Liver (tissue), 9 donors: ENCODE results near the gene PCGF6. TPM values are rescaled to one million over a fixed set of nuclear protein-coding genes. Genes with fewer than 3 reads are reported as not detected.

Experiments used
- DNase-seq: peaks from one replicate; pipeline ENCODE4 v3.0.0-alpha.2; 2017; ENCODE audit warnings: low spot score
- H3K27ac ChIP-seq, 2 donors: one replicate each; pipeline ENCODE4 v1.7.0; 2013; ENCODE audit warnings: inconsistent platforms in 2 of 2, low read length in 2 of 2, control low read depth in 1 of 2, low read depth in 1 of 2, mild to moderate bottlenecking in 1 of 2
- H3K27me3 ChIP-seq, 4 donors: one replicate each; pipeline versions ENCODE4 v1.6.1 to v1.7.0; 2013; ENCODE audit warnings: low read length in 3 of 4, inconsistent platforms in 1 of 4, mild to moderate bottlenecking in 1 of 4, moderate library complexity in 1 of 4; ENCODE audit not compliant: control insufficient read depth in 4 of 4, insufficient read depth in 4 of 4
- H3K36me3 ChIP-seq, 4 donors: one replicate each; pipeline versions ENCODE4 v1.6.1 to v1.7.0; 2013; ENCODE audit warnings: low read length in 3 of 4, mild to moderate bottlenecking in 3 of 4, low read depth in 1 of 4, moderate library complexity in 1 of 4; ENCODE audit not compliant: control insufficient read depth in 4 of 4, insufficient read depth in 3 of 4
- H3K4me1 ChIP-seq, 4 donors: one replicate each; pipeline versions ENCODE4 v1.6.1 to v1.7.0; 2013; ENCODE audit warnings: low read length in 3 of 4, mild to moderate bottlenecking in 3 of 4, moderate library complexity in 1 of 4; ENCODE audit not compliant: control insufficient read depth in 4 of 4, insufficient read depth in 4 of 4
- H3K4me3 ChIP-seq, 3 donors: one replicate each; pipeline versions ENCODE4 v1.6.1 to v1.7.0; 2013; ENCODE audit warnings: low read length in 3 of 3, control low read depth in 1 of 3, low read depth in 1 of 3, mild to moderate bottlenecking in 1 of 3
- H3K9ac ChIP-seq, 2 donors: one replicate each; pipeline ENCODE4 v1.7.0; 2013; ENCODE audit warnings: low read length in 2 of 2, mild to moderate bottlenecking in 2 of 2, moderate library complexity in 2 of 2, control low read depth in 1 of 2, low read depth in 1 of 2
- H3K9me3 ChIP-seq, 4 donors: one replicate each; pipeline versions ENCODE4 v1.6.1 to v1.7.0; 2013; ENCODE audit warnings: low read length in 3 of 4; ENCODE audit not compliant: control insufficient read depth in 4 of 4
- ATF3 ChIP-seq: IDR thresholded peaks from 2 replicates; pipeline ENCODE4 v1.6.1; 2016; ENCODE audit warnings: antibody characterized with exemption
- CTCF ChIP-seq: fragments of 150-350 bp; IDR thresholded peaks from 2 replicates; pipeline ENCODE4 v1.5.1; 2017; ENCODE audit warnings: improper control_type of control experiment, low read depth, low read length; ENCODE audit not compliant: missing input control
- EGR1 ChIP-seq, 2 donors: IDR thresholded peaks; 2 replicates each; pipeline ENCODE4 v1.6.1; 2016 to 2018; ENCODE audit warnings: antibody characterized with exemption in 2 of 2, low read depth in 2 of 2
- FOXA1 ChIP-seq: IDR thresholded peaks from 2 replicates; pipeline ENCODE4 v1.6.1; 2016; ENCODE audit warnings: antibody characterized with exemption
- FOXA2 ChIP-seq: IDR thresholded peaks from 2 replicates; pipeline ENCODE4 v1.6.1; 2016; ENCODE audit warnings: antibody characterized with exemption
- GABPA ChIP-seq, 2 donors: IDR thresholded peaks in 1 of 2; conservative IDR thresholded peaks in 1 of 2; 2 replicates each; pipeline ENCODE4 v1.6.1; 2016; ENCODE audit warnings: antibody characterized with exemption in 2 of 2, mild to moderate bottlenecking in 1 of 2, moderate library complexity in 1 of 2
- HNF4A ChIP-seq, 2 donors: conservative IDR thresholded peaks; 2 replicates each; pipeline ENCODE4 v1.6.1; 2016; ENCODE audit warnings: antibody characterized with exemption in 2 of 2, mild to moderate bottlenecking in 2 of 2
- HNF4G ChIP-seq: IDR thresholded peaks from 2 replicates; pipeline ENCODE4 v1.6.1; 2016; ENCODE audit warnings: antibody characterized with exemption
- JUND ChIP-seq, 2 donors: IDR thresholded peaks; 2 replicates each; pipeline ENCODE4 v1.6.1; 2016; ENCODE audit warnings: antibody characterized with exemption in 2 of 2
- MAX ChIP-seq: IDR thresholded peaks from 2 replicates; pipeline ENCODE4 v1.6.1; 2016; ENCODE audit warnings: antibody characterized with exemption
- NR2F2 ChIP-seq: IDR thresholded peaks from 2 replicates; pipeline ENCODE4 v1.6.1; 2016; ENCODE audit warnings: antibody characterized with exemption
- RAD21 ChIP-seq, 2 donors: IDR thresholded peaks; 2 replicates each; pipeline ENCODE4 v1.6.1; 2016; ENCODE audit warnings: antibody characterized with exemption in 2 of 2, mild to moderate bottlenecking in 2 of 2
- REST ChIP-seq: IDR thresholded peaks from 2 replicates; pipeline ENCODE4 v1.6.1; 2016; ENCODE audit warnings: antibody characterized with exemption, mild to moderate bottlenecking
- RXRA ChIP-seq, 2 donors: IDR thresholded peaks; 2 replicates each; pipeline ENCODE4 v1.6.1; 2017 to 2018; ENCODE audit warnings: antibody characterized with exemption in 2 of 2, mild to moderate bottlenecking in 1 of 2
- SP1 ChIP-seq: IDR thresholded peaks from 2 replicates; pipeline ENCODE4 v1.6.1; 2018; ENCODE audit warnings: antibody characterized with exemption, mild to moderate bottlenecking
- TAF1 ChIP-seq: conservative IDR thresholded peaks from 2 replicates; pipeline ENCODE4 v1.6.1; 2016; ENCODE audit warnings: antibody characterized with exemption, mild to moderate bottlenecking
- YY1 ChIP-seq: IDR thresholded peaks from 2 replicates; pipeline ENCODE4 v1.6.1; 2016; ENCODE audit warnings: antibody characterized with exemption, mild to moderate bottlenecking
- ZBTB33 ChIP-seq: IDR thresholded peaks from 2 replicates; pipeline ENCODE4 v1.6.1; 2016; ENCODE audit warnings: antibody characterized with exemption
- WGBS: extraction: QIAGEN DNeasy Blood & Tissue Kit; methylation state at CpG from one replicate; pipeline ENCODE4 v1.1.7; 2013; 5-methylcytosine and 5-hydroxymethylcytosine counted together
- polyA plus RNA-seq, 2 donors: library from polyadenylated mRNA; stranded (reverse) in 1 of 2; unstranded in 1 of 2; fragments of 200-250 nt in 1 of 2; fragments of >200 nt in 1 of 2; fragmentation: Nextera tagmentation in 1 of 2; extraction: Ambion mirVana in 1 of 2; gene quantifications; one replicate each; pipeline versions ENCODE4 v1.2.1 to v1.2.3, GENCODE V29; 2013 to 2015
- total RNA-seq, 2 donors: library from RNA; depleted of rRNA; stranded (reverse); fragments of >200 nt; gene quantifications; one replicate each; pipeline ENCODE4 v1.2.3, GENCODE V29; 2014
- donor health status: healthy.
- donor health status: healthy.
- donor health status: healthy.
- donor health status: healthy.
- donor health status: healthy.

Gene PCGF6
- total and polyA plus RNA-seq, 4 donors: 5.3 to 8.0 (median 6.2) TPM

GRCh38 chr10:103295374-103296015 lies 55.4 kb downstream of the PCGF6 start:
- H3K4me1 ChIP-seq: no peaks in the 10 kb centered on the region
- no peak overlapping the region for H3K9ac ChIP-seq
- whole genome bisulfite sequencing: 84% methylated on average over 2 of the region's 2 CpGs
- H3K4me3 ChIP-seq: no peak overlapping the region
- no peaks in the 10 kb centered on the region for H3K27me3 ChIP-seq
- DNase-seq: no peak
- TF ChIP-seq FOXA2 (no peak), HNF4G (no peak), NR2F2 (no peak), RXRA (IDR thresholded peaks at IDR 0.05) (no peak), CTCF (no peak), FOXA1 (no peak), YY1 (no peak), EGR1 (IDR thresholded peaks at IDR 0.05; ENCODE audit: low read depth in 2 of 2) (no peak), JUND (IDR thresholded peaks at IDR 0.05) (no peak), MAX (no peak), GABPA (IDR thresholded peaks at IDR 0.05 in 1 of 2, conservative IDR thresholded peaks at IDR 0.05 in 1 of 2) (no peak), TAF1 (no peak), ZBTB33 (no peak), SP1 (no peak), RAD21 (IDR thresholded peaks at IDR 0.05) (no peak), HNF4A (conservative IDR thresholded peaks at IDR 0.05) (no peak), REST (no peak), ATF3 (no peak)
- peaks cover 0 to 2% (median 0%) of the 10 kb centered on the region in 4 donors for H3K36me3 ChIP-seq
- no peaks in the 10 kb centered on the region for H3K9me3 ChIP-seq
- no peak overlapping the region for H3K27ac ChIP-seq
